Activated CD8-positive, alpha-beta memory T cell treated with anti-CD3 and anti-CD28 coated beads, Interleukin-2, amount 10 ng/mL, durations not matched to agents 7 days and 5 days (primary cell): ENCODE measurements around the gene ANAPC16. TPM values are rescaled to one million over a fixed set of nuclear protein-coding genes. Genes with fewer than 3 reads are reported as not detected.
A peak's percentile ranks its signal among the peaks of the same experiment; 100 is the strongest.
"Not testable (repeated sequence)": the region's sequence is repeated elsewhere in the genome, so short reads cannot be mapped to it uniquely, and the experiment has no call there.

Experiments
- ATAC-seq: fragments of 150-1000 bp; cut with Tn5 transposase; one replicate; pipeline ENCODE4 v1.10.0; 2021; ENCODE audit warnings: moderate library complexity
- CTCF ChIA-PET: fragments of 350-600 bp; sonication (Branson Sonifier 250); formaldehyde crosslinking; loops from one replicate; lab custom pipeline; 2021; ENCODE audit warnings: antibody characterized with exemption; lab: Charles Lee
- DNase-seq: peaks from one replicate; pipeline ENCODE4 v3.0.0-alpha.2; 2020
- H3K27ac Mint-ChIP-seq: one replicate; pipeline ENCODE4 v1.8.0; 2021; ENCODE audit warnings: mild to moderate bottlenecking, mixed read lengths
- H3K27me3 Mint-ChIP-seq: one replicate; pipeline ENCODE4 v1.8.0; 2021; ENCODE audit warnings: mixed read lengths
- H3K36me3 Mint-ChIP-seq: one replicate; pipeline ENCODE4 v1.8.0; 2021; ENCODE audit warnings: mild to moderate bottlenecking, mixed read lengths
- H3K4me1 Mint-ChIP-seq: one replicate; pipeline ENCODE4 v1.8.0; 2021; ENCODE audit warnings: mixed read lengths
- H3K4me3 Mint-ChIP-seq: one replicate; pipeline ENCODE4 v1.8.0; 2021; ENCODE audit warnings: mild to moderate bottlenecking, moderate library complexity, mixed read lengths
- H3K9me3 Mint-ChIP-seq: one replicate; pipeline ENCODE4 v1.8.0; 2022; ENCODE audit warnings: low read depth, mixed read lengths
- total RNA-seq, 2 experiments: library from RNA; stranded (reverse); gene quantifications; one replicate each; pipeline ENCODE4 v1.2.3, GENCODE V29; 2021

ANAPC16 gene
- total RNA-seq, 2 experiments from 2014 or later, result 61.4 to 67.6 TPM

GRCh38 chr10:72263613-72264241, 47.9 kb downstream of the ANAPC16 start:
- no peak overlapping the region for H3K27ac Mint-ChIP-seq
- H3K9me3 Mint-ChIP-seq, result no peaks in the 10 kb centered on the region
- H3K4me1 Mint-ChIP-seq, result peaks cover 44% of the 10 kb centered on the region
- no peak overlapping the region for H3K4me3 Mint-ChIP-seq
- no peak for DNase-seq
- H3K36me3 Mint-ChIP-seq, result no peaks in the 10 kb centered on the region
- CTCF ChIA-PET, result interaction anchor here (1.1 to 3.0 kb wide), 6 partner anchors 10 to 137 kb away, joined by 3 to 14 read pairs (median 4); partner anchors contain the start of gene DDIT4
- no peak for ATAC-seq
- H3K27me3 Mint-ChIP-seq, result no peaks in the 10 kb centered on the region

GRCh38 chr10:72264536-72264935, 48.7 kb downstream of the ANAPC16 start:
- no peak overlapping the region for H3K4me3 Mint-ChIP-seq
- CTCF ChIA-PET, result interaction anchor here (0.6 to 3.0 kb wide), 6 partner anchors 10 to 70 kb away, joined by 3 to 14 read pairs (median 4); partner anchors contain the start of gene DDIT4
- no peaks in the 10 kb centered on the region for H3K9me3 Mint-ChIP-seq
- no peaks in the 10 kb centered on the region for H3K27me3 Mint-ChIP-seq
- ATAC-seq, result no peak
- peaks cover 37% of the 10 kb centered on the region for H3K4me1 Mint-ChIP-seq
- H3K36me3 Mint-ChIP-seq, result no peaks in the 10 kb centered on the region
- no peak for DNase-seq
- no peak overlapping the region for H3K27ac Mint-ChIP-seq

GRCh38 chr10:72265508-72265907, 49.7 kb downstream of the ANAPC16 start:
- Mint-ChIP-seq H3K36me3 (no peaks in the 10 kb centered on the region), H3K4me1 (peaks cover 30% of the 10 kb centered on the region), H3K4me3 (no peak overlapping the region), H3K9me3 (no peaks in the 10 kb centered on the region), H3K27ac (no peak overlapping the region), H3K27me3 (no peaks in the 10 kb centered on the region)
- CTCF ChIA-PET, result interaction anchor here (1.0 to 1.2 kb wide), 3 partner anchors 10 to 70 kb away, joined by 3 to 4 read pairs (median 3); no protein-coding TSS in a partner anchor
- ATAC-seq (no peak), DNase-seq (no peak)

- Mint-ChIP-seq H3K4me3 (no peak overlapping the region), H3K36me3 (no peaks in the 10 kb centered on the region), H3K4me1 (peaks cover 31% of the 10 kb centered on the region), H3K9me3 (no peaks in the 10 kb centered on the region), H3K27me3 (no peaks in the 10 kb centered on the region), H3K27ac (no peak overlapping the region)
- CTCF ChIA-PET, result interaction anchor here (1.0 to 1.2 kb wide), 3 partner anchors 10 to 69 kb away, joined by 3 to 4 read pairs (median 3); no protein-coding TSS in a partner anchor
- ATAC-seq, result no peak
- DNase-seq, result no peak
Measured at GRCh38 chr10:72265990-72266865, 50.4 kb downstream of the ANAPC16 start.

- DNase-seq, result no peak
- Mint-ChIP-seq H3K4me1 (peaks cover 27% of the 10 kb centered on the region), H3K27ac (no peak overlapping the region), H3K27me3 (no peaks in the 10 kb centered on the region), H3K36me3 (no peaks in the 10 kb centered on the region), H3K9me3 (no peaks in the 10 kb centered on the region), H3K4me3 (no peak overlapping the region)
- no peak for ATAC-seq
- CTCF ChIA-PET, result no interaction called here
Measured at GRCh38 chr10:72267381-72267780, 51.6 kb downstream of the ANAPC16 start.

- Mint-ChIP-seq H3K27ac (no peak overlapping the region), H3K27me3 (no peaks in the 10 kb centered on the region), H3K9me3 (no peaks in the 10 kb centered on the region), H3K4me3 (no peak overlapping the region), H3K36me3 (no peaks in the 10 kb centered on the region), H3K4me1 (peaks cover 32% of the 10 kb centered on the region)
- no peak for ATAC-seq
- DNase-seq, result no peak
- CTCF ChIA-PET, result no interaction called here
Measured at GRCh38 chr10:72267819-72268399, 52.1 kb downstream of the ANAPC16 start.

GRCh38 chr10:72268475-72269200, 52.8 kb downstream of the ANAPC16 start:
- not testable (repeated sequence) for ATAC-seq, H3K9me3 Mint-ChIP-seq, DNase-seq, H3K4me3 Mint-ChIP-seq, H3K27me3 Mint-ChIP-seq, H3K27ac Mint-ChIP-seq, H3K36me3 Mint-ChIP-seq
- H3K4me1 Mint-ChIP-seq, result peaks cover 30% of the 10 kb centered on the region
- CTCF ChIA-PET, result interaction anchor here (1.3 kb wide), 1 partner anchor 71 kb away, joined by 3 read pairs; no protein-coding TSS in a partner anchor

- H3K36me3 Mint-ChIP-seq, result peaks cover 23% of the 10 kb centered on the region
- ATAC-seq (no peak), DNase-seq (no peak)
- H3K27me3 Mint-ChIP-seq, result no peaks in the 10 kb centered on the region
- CTCF ChIA-PET, result interaction anchor here (0.5 to 1.5 kb wide), 5 partner anchors 10 to 372 kb away, joined by 3 to 7 read pairs (median 3); no protein-coding TSS in a partner anchor
- H3K4me3 Mint-ChIP-seq, result no peak overlapping the region
- peaks cover 36% of the 10 kb centered on the region for H3K4me1 Mint-ChIP-seq
- H3K27ac Mint-ChIP-seq, result peak overlapping the region; percentile 13
- no peaks in the 10 kb centered on the region for H3K9me3 Mint-ChIP-seq
Measured at GRCh38 chr10:72270607-72271281, 54.9 kb downstream of the ANAPC16 start.

GRCh38 chr10:72272689-72273409, 57.0 kb downstream of the ANAPC16 start:
- Mint-ChIP-seq H3K27ac (peak overlapping the region; percentile 98), H3K36me3 (peaks cover 34% of the 10 kb centered on the region), H3K27me3 (no peaks in the 10 kb centered on the region), H3K4me3 (peak overlapping the region; percentile 98), H3K4me1 (peaks cover 44% of the 10 kb centered on the region), H3K9me3 (no peaks in the 10 kb centered on the region)
- CTCF ChIA-PET, result interaction anchor here (0.8 to 11.2 kb wide), 17 partner anchors 9 to 376 kb away, joined by 3 to 145 read pairs (median 8); no protein-coding TSS in a partner anchor
- ATAC-seq, result peak; percentile 4
- peak; percentile 78 for DNase-seq

- no peaks in the 10 kb centered on the region for H3K9me3 Mint-ChIP-seq
- DNase-seq, result peak; percentile 100
- CTCF ChIA-PET, result interaction anchor here (0.8 to 11.2 kb wide), 17 partner anchors 10 to 377 kb away, joined by 3 to 145 read pairs (median 9); no protein-coding TSS in a partner anchor
- H3K27ac Mint-ChIP-seq, result peak within 1 kb of the TSS; percentile 98
- ATAC-seq, result peak; percentile 94
- H3K4me1 Mint-ChIP-seq, result peaks cover 50% of the 10 kb centered on the region
- H3K4me3 Mint-ChIP-seq, result peak within 1 kb of the TSS; percentile 98
- H3K36me3 Mint-ChIP-seq, result peaks cover 34% of the 10 kb centered on the region
- H3K27me3 Mint-ChIP-seq, result no peaks in the 10 kb centered on the region
Measured at GRCh38 chr10:72273410-72274212, 57.8 kb downstream of the ANAPC16 start, which contains the start of gene DDIT4. DDIT4 (plus strand) TSS chr10:72273924; CDS start chr10:72274217, 293 bp downstream.

GRCh38 chr10:72274213-72274729, 58.5 kb downstream of the ANAPC16 start:
- peaks cover 53% of the 10 kb centered on the region for H3K4me1 Mint-ChIP-seq
- no peaks in the 10 kb centered on the region for H3K27me3 Mint-ChIP-seq
- peak; percentile 4 for ATAC-seq
- H3K4me3 Mint-ChIP-seq, result peak overlapping the region; percentile 98
- H3K9me3 Mint-ChIP-seq, result no peaks in the 10 kb centered on the region
- CTCF ChIA-PET, result interaction anchor here (1.1 to 11.2 kb wide), 28 partner anchors 9 to 226 kb away, joined by 3 to 145 read pairs (median 7); partner anchors contain the start of gene SPOCK2
- peak overlapping the region; percentile 98 for H3K27ac Mint-ChIP-seq
- DNase-seq, result no peak
- peaks cover 34% of the 10 kb centered on the region for H3K36me3 Mint-ChIP-seq
